Activated CD8-positive, alpha-beta T cell treated with anti-CD3 and anti-CD28 coated beads, Interleukin-2, amount 10 ng/mL, durations not matched to agents 7 days and 5 days (primary cell): ENCODE results near the gene HS1BP3. TPM values are rescaled to one million over a fixed set of nuclear protein-coding genes. Genes with fewer than 3 reads are reported as not detected.
A peak's percentile ranks its signal among the peaks of the same experiment; 100 is the strongest.

Experiments
- ATAC-seq: fragments of 150-1000 bp; cut with Tn5 transposase; one replicate; pipeline ENCODE4 v1.10.0; 2021; ENCODE audit warnings: moderate library complexity
- CTCF ChIA-PET: fragments of 350-600 bp; sonication (Branson Sonifier 250); formaldehyde crosslinking; loops from one replicate; lab custom pipeline; 2021; ENCODE audit warnings: antibody characterized with exemption; lab: Charles Lee
- POLR2A ChIA-PET: fragments of 350-600 bp; sonication (Branson Sonifier 250); formaldehyde crosslinking; loops from one replicate; lab custom pipeline; 2021; ENCODE audit warnings: antibody characterized with exemption; lab: Charles Lee
- DNase-seq: peaks from one replicate; pipeline ENCODE4 v3.0.0-alpha.2; 2020
- H3K27ac Mint-ChIP-seq: one replicate; pipeline ENCODE4 v1.8.0; 2021; ENCODE audit warnings: mild to moderate bottlenecking, mixed read lengths
- H3K27me3 Mint-ChIP-seq: one replicate; pipeline ENCODE4 v1.8.0; 2021; ENCODE audit warnings: low read depth, mixed read lengths
- H3K36me3 Mint-ChIP-seq: one replicate; pipeline ENCODE4 v1.8.0; 2021; ENCODE audit warnings: low read depth, mixed read lengths
- H3K4me1 Mint-ChIP-seq: one replicate; pipeline ENCODE4 v1.8.0; 2021; ENCODE audit warnings: low read depth, mixed read lengths
- H3K4me3 Mint-ChIP-seq: one replicate; pipeline ENCODE4 v1.8.0; 2021; ENCODE audit warnings: mild to moderate bottlenecking, mixed read lengths
- H3K9me3 Mint-ChIP-seq: one replicate; pipeline ENCODE4 v1.8.0; 2022; ENCODE audit warnings: mixed read lengths; ENCODE audit not compliant: insufficient read depth
- total RNA-seq, 2 experiments: library from RNA; stranded (reverse); gene quantifications; one replicate each; pipeline ENCODE4 v1.2.3, GENCODE V29; 2021

The HS1BP3 gene
- total RNA-seq, 2 experiments from 2014 or later, result 10.5 to 11.2 TPM

DNA sequence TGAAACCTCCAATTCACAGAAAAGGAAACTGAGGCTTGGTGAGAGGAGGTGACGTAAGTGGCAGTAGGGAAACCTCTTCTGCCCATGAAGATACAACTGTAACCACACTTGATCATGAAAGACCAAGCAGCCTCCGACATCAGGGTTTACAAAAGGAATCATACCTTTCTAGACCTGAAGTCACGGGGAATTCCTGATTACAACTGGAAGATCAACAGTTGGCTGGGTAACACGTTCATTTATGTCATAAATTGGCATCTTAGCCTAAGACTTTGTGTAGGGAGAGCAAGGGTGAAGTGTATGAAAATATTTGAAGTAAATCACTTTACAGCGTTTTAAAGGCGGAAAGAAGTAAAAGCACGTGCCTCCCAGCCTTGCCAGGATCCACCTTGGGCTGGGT, 922 bp downstream of the HS1BP3 start:
- Mint-ChIP-seq H3K4me1 (peaks cover 19% of the 10 kb centered on the region), H3K9me3 (no peaks in the 10 kb centered on the region), H3K27me3 (no peaks in the 10 kb centered on the region), H3K27ac (peak overlapping the region; percentile 82), H3K4me3 (peak overlapping the region; percentile 87), H3K36me3 (no peaks in the 10 kb centered on the region)
- POLR2A ChIA-PET, result interaction anchor here (0.6 to 2.2 kb wide), 3 partner anchors 7 to 203 kb away, joined by 6 to 15 read pairs (median 7); partner anchors contain the start of genes LDAH and RHOB
- CTCF ChIA-PET, result interaction anchor here (0.6 to 4.8 kb wide), 10 partner anchors 11 to 382 kb away, joined by 3 to 57 read pairs (median 8); partner anchors contain the start of gene RHOB
- ATAC-seq, result no peak
- DNase-seq, result no peak

- Mint-ChIP-seq H3K27me3 (no peaks in the 10 kb centered on the region), H3K4me3 (peak overlapping the region; percentile 87), H3K9me3 (no peaks in the 10 kb centered on the region), H3K4me1 (peaks cover 19% of the 10 kb centered on the region), H3K36me3 (no peaks in the 10 kb centered on the region), H3K27ac (no peak overlapping the region)
- ChIA-PET POLR2A (interaction anchor here (0.6 to 1.7 kb wide), 3 partner anchors 8 to 202 kb away, joined by 3 to 8 read pairs (median 7); partner anchors contain the start of gene RHOB), CTCF (interaction anchor here (0.8 to 4.8 kb wide), 5 partner anchors 12 to 238 kb away, joined by 3 to 38 read pairs (median 5); partner anchors contain the start of gene RHOB)
- no peak for DNase-seq
- ATAC-seq, result no peak
These were observed 1.3 kb downstream of the HS1BP3 start for GRCh38 chr2:20649576-20649975.

DNA sequence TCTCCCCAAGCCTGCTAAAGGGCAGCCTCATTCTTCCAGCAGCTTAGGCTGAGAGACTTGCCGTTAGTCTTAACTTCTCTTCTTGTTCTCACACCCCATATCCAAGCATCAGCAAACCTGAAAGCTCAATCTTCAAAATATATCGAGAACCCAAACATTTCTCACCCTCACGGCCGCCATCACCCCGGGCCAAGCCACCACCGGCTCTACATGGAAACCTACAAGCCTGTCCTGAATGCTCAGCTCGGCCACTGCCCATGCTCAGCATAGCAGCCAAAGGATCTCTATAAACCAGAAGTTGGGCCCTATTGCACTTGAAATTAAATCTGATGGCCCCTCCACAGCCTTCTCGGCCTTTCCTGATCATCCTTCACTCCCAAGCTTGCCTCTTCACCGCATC, 2.1 kb downstream of the HS1BP3 start:
- no peak overlapping the region for H3K27ac Mint-ChIP-seq
- no peaks in the 10 kb centered on the region for H3K27me3 Mint-ChIP-seq
- ATAC-seq (no peak), DNase-seq (no peak)
- H3K4me1 Mint-ChIP-seq, result peaks cover 19% of the 10 kb centered on the region
- no peak overlapping the region for H3K4me3 Mint-ChIP-seq
- H3K9me3 Mint-ChIP-seq, result no peaks in the 10 kb centered on the region
- ChIA-PET POLR2A (interaction anchor here (1.7 kb wide), 1 partner anchor 202 kb away, joined by 8 read pairs; the partner anchor contains the start of gene RHOB), CTCF (interaction anchor here (0.8 to 4.8 kb wide), 8 partner anchors 12 to 302 kb away, joined by 3 to 38 read pairs (median 5); partner anchors contain the start of gene RHOB)
- no peaks in the 10 kb centered on the region for H3K36me3 Mint-ChIP-seq

GRCh38 chr2:20648206-20648605, 2.7 kb downstream of the HS1BP3 start:
- Mint-ChIP-seq H3K27ac (no peak overlapping the region), H3K36me3 (no peaks in the 10 kb centered on the region), H3K4me3 (no peak overlapping the region), H3K9me3 (no peaks in the 10 kb centered on the region), H3K4me1 (peaks cover 19% of the 10 kb centered on the region), H3K27me3 (no peaks in the 10 kb centered on the region)
- CTCF ChIA-PET, result interaction anchor here (0.8 to 4.8 kb wide), 7 partner anchors 12 to 302 kb away, joined by 3 to 38 read pairs (median 6); partner anchors contain the start of gene RHOB
- DNase-seq (no peak), ATAC-seq (no peak)
- POLR2A ChIA-PET, result interaction anchor here (1.7 kb wide), 1 partner anchor 201 kb away, joined by 8 read pairs; the partner anchor contains the start of gene RHOB

DNA sequence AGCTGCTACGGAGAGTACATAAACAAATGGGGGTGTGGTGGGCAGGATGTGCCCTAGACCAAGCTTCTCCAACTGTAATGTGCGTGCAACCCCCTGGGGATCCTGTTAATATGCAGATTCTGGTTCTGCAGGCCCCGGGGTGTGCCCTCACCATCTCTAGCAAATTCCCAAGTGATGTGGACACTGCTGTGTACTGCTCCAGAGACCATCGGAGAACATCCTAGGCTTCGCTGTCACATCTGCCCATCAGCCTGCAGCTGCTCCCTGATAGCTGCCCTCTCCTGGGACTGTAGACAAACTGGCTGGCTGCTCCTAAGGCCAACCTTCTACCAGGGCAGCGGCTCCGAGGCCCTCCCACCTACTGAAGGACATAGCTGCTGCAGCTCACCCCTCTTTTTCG, 3.2 kb downstream of the HS1BP3 start:
- ChIA-PET CTCF (interaction anchor here (1.8 to 4.8 kb wide), 4 partner anchors 201 to 236 kb away, joined by 7 to 38 read pairs (median 22); partner anchors contain the start of gene RHOB), POLR2A (interaction anchor here (1.7 kb wide), 1 partner anchor 200 kb away, joined by 8 read pairs; the partner anchor contains the start of gene RHOB)
- ATAC-seq (no peak), DNase-seq (no peak)
- H3K4me1 Mint-ChIP-seq, result peaks cover 19% of the 10 kb centered on the region
- H3K27ac Mint-ChIP-seq, result no peak overlapping the region
- no peaks in the 10 kb centered on the region for H3K27me3 Mint-ChIP-seq
- no peaks in the 10 kb centered on the region for H3K9me3 Mint-ChIP-seq
- no peaks in the 10 kb centered on the region for H3K36me3 Mint-ChIP-seq
- no peak overlapping the region for H3K4me3 Mint-ChIP-seq

DNA sequence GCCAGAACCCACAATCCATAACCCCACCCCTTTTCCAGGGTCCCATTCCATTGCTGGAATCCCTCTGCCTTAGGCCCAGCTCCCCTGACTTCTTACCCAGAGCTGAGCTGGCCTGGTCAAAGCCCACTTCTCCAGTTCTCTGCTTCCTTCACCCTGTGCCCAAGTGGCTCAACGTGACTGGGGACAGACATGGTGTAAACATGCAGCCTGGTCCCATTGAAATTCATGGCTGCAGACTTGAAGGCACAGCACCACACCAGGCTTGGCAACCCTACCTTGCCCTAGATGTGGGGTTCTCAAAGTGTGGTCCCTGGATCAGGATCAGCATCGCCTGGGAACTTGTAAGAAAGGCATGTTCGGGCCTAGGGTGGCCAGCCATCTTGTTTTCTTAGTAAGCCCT, 3.7 kb downstream of the HS1BP3 start:
- H3K4me1 Mint-ChIP-seq, result peaks cover 19% of the 10 kb centered on the region
- H3K4me3 Mint-ChIP-seq, result no peak overlapping the region
- ChIA-PET POLR2A (no interaction called here), CTCF (interaction anchor here (1.5 to 2.0 kb wide), 3 partner anchors 200 to 236 kb away, joined by 3 to 7 read pairs (median 7); partner anchors contain the start of gene RHOB)
- DNase-seq (no peak), ATAC-seq (no peak)
- H3K27ac Mint-ChIP-seq, result no peak overlapping the region
- no peaks in the 10 kb centered on the region for H3K27me3 Mint-ChIP-seq
- no peaks in the 10 kb centered on the region for H3K36me3 Mint-ChIP-seq
- no peaks in the 10 kb centered on the region for H3K9me3 Mint-ChIP-seq

GRCh38 chr2:20646446-20646845, 4.5 kb downstream of the HS1BP3 start:
- no peaks in the 10 kb centered on the region for H3K9me3 Mint-ChIP-seq
- H3K27me3 Mint-ChIP-seq, result no peaks in the 10 kb centered on the region
- H3K36me3 Mint-ChIP-seq, result no peaks in the 10 kb centered on the region
- POLR2A ChIA-PET, result no interaction called here
- ATAC-seq (no peak), DNase-seq (no peak)
- H3K4me1 Mint-ChIP-seq, result peaks cover 12% of the 10 kb centered on the region
- no peak overlapping the region for H3K4me3 Mint-ChIP-seq
- CTCF ChIA-PET, result interaction anchor here (1.5 to 2.0 kb wide), 2 partner anchors 202 to 235 kb away, joined by 3 to 7 read pairs; no protein-coding TSS in a partner anchor
- H3K27ac Mint-ChIP-seq, result no peak overlapping the region

DNA sequence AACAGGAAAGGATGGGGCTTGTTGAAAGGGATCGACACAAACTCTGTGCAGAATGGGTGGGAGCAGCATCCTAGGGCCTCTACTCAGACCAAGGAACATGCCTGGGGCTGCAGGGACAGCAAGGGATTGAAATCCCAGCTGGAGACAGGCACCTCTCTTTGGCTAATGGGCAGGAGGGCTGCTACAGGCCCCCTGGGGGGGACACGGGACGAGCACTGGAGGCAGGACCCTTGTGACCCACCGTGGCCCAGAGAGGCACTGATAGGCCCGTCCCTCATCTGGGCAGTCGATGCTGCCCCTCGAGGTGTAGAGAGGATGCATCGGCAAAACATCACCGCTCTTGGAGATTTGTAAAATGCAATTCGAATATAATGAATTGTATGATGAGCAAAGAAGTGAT, 5.1 kb downstream of the HS1BP3 start:
- peaks cover 9% of the 10 kb centered on the region for H3K4me1 Mint-ChIP-seq
- ATAC-seq, result no peak

DNA sequence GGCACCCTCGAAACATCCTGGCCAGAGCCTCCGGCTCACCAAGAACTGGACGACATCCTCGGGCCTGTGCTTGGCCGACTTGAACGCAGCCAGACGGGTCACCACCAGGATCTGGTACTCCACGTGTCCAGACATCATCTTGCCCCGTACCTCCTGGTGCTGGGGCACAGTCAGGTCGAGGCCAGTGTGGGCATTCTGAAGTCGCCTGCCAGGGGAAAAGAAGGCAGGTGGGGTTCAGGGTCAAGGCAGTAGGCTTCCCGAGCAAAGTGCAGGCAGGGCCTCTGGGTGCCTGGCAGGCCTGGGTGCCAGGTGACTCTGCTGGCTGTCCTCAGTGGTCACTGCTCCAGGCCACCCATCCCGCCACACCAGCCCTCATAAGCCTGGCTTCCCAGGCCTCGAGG, 5.6 kb downstream of the HS1BP3 start:
- no peaks in the 10 kb centered on the region for H3K9me3 Mint-ChIP-seq
- ChIA-PET POLR2A (no interaction called here), CTCF (interaction anchor here (4.1 to 6.0 kb wide), 3 partner anchors 198 to 235 kb away, joined by 35 to 60 read pairs (median 49); partner anchors contain the start of gene RHOB)
- DNase-seq, result no peak
- H3K27ac Mint-ChIP-seq, result no peak overlapping the region
- H3K4me1 Mint-ChIP-seq, result peaks cover 7% of the 10 kb centered on the region
- H3K27me3 Mint-ChIP-seq, result no peaks in the 10 kb centered on the region
- no peak overlapping the region for H3K4me3 Mint-ChIP-seq
- no peak for ATAC-seq
- no peaks in the 10 kb centered on the region for H3K36me3 Mint-ChIP-seq

More for the DNA sequence above, 5.1 kb downstream of the HS1BP3 start:
- no peaks in the 10 kb centered on the region for H3K9me3 Mint-ChIP-seq
- H3K4me3 Mint-ChIP-seq, result no peak overlapping the region
- H3K27me3 Mint-ChIP-seq, result no peaks in the 10 kb centered on the region
- no peak for DNase-seq
- H3K27ac Mint-ChIP-seq, result no peak overlapping the region
- no peaks in the 10 kb centered on the region for H3K36me3 Mint-ChIP-seq
- ChIA-PET POLR2A (no interaction called here), CTCF (interaction anchor here (1.5 to 2.0 kb wide), 2 partner anchors 202 to 234 kb away, joined by 3 to 7 read pairs; no protein-coding TSS in a partner anchor)

DNA sequence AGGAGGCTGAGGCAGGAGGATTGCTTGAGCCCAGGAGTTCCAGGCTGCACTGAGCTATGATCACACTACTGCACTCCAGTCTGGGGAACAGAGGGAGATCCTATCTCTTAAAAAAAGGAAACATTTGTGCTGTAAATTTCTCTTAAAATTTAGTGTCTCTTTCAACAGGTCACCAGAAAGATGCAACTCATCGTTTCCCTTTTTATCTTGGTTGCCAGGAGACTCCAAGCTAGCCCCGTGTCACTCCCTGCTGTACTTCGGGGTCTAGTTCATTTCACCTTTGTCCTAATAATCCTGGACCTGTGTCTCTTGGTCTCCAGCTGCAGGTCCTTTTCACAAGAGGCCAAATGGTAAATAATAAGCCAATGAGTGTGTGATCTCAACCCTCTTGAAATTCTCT, 7.1 kb downstream of the HS1BP3 start:
- ChIA-PET POLR2A (interaction anchor here (2.3 kb wide), 1 partner anchor 197 kb away, joined by 12 read pairs; the partner anchor contains the start of gene RHOB), CTCF (interaction anchor here (0.8 to 6.0 kb wide), 15 partner anchors 10 to 317 kb away, joined by 3 to 60 read pairs (median 6); partner anchors contain the start of gene RHOB)
- no peaks in the 10 kb centered on the region for H3K36me3 Mint-ChIP-seq
- H3K9me3 Mint-ChIP-seq, result no peaks in the 10 kb centered on the region
- H3K4me3 Mint-ChIP-seq, result no peak overlapping the region
- no peaks in the 10 kb centered on the region for H3K27me3 Mint-ChIP-seq
- no peaks in the 10 kb centered on the region for H3K4me1 Mint-ChIP-seq
- no peak overlapping the region for H3K27ac Mint-ChIP-seq
- DNase-seq, result no peak
- ATAC-seq, result no peak

DNA sequence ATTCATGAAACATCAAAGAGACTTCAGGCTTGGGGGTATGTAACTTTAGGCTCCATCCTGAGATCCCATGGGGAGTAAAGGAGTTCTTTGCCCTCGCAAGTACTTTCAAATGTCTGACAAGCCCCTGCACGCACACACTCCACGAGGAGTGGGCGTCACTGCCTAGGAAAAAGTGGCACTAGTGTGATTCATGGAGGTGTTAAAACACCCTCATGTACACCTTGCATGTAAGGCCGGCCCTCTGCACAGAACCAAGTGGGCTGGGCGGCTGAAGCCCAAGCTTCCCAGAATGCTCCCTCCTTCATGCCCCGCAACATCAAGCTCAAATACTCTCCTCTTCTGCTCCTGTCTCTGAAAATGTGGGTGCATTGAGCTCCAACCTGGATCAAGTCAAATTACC, 7.8 kb downstream of the HS1BP3 start:
- H3K27ac Mint-ChIP-seq, result no peak overlapping the region
- no peaks in the 10 kb centered on the region for H3K36me3 Mint-ChIP-seq
- POLR2A ChIA-PET, result interaction anchor here (2.3 kb wide), 1 partner anchor 196 kb away, joined by 12 read pairs; the partner anchor contains the start of gene RHOB
- H3K4me3 Mint-ChIP-seq, result no peak overlapping the region
- no peaks in the 10 kb centered on the region for H3K4me1 Mint-ChIP-seq
- DNase-seq (no peak), ATAC-seq (no peak)
- CTCF ChIA-PET, result interaction anchor here (0.6 to 6.0 kb wide), 30 partner anchors 8 to 338 kb away, joined by 3 to 60 read pairs (median 4); partner anchors contain the start of genes HS1BP3 and RHOB
- H3K27me3 Mint-ChIP-seq, result no peaks in the 10 kb centered on the region
- H3K9me3 Mint-ChIP-seq, result no peaks in the 10 kb centered on the region
